Liver (tissue), 9 donors: ENCODE measurements around the gene GNAO1. TPM values are rescaled to one million over a fixed set of nuclear protein-coding genes. Genes with fewer than 3 reads are reported as not detected.
A peak's percentile ranks its signal among the peaks of the same experiment; 100 is the strongest.

Source experiments
- DNase-seq: peaks from one replicate; pipeline ENCODE4 v3.0.0-alpha.2; 2017; ENCODE audit warnings: low spot score
- H3K27ac ChIP-seq, 2 donors: one replicate each; pipeline ENCODE4 v1.7.0; 2013; ENCODE audit warnings: inconsistent platforms in 2 of 2, low read length in 2 of 2, control low read depth in 1 of 2, low read depth in 1 of 2, mild to moderate bottlenecking in 1 of 2
- H3K27me3 ChIP-seq, 4 donors: one replicate each; pipeline versions ENCODE4 v1.6.1 to v1.7.0; 2013; ENCODE audit warnings: low read length in 3 of 4, inconsistent platforms in 1 of 4, mild to moderate bottlenecking in 1 of 4, moderate library complexity in 1 of 4; ENCODE audit not compliant: control insufficient read depth in 4 of 4, insufficient read depth in 4 of 4
- H3K36me3 ChIP-seq, 4 donors: one replicate each; pipeline versions ENCODE4 v1.6.1 to v1.7.0; 2013; ENCODE audit warnings: low read length in 3 of 4, mild to moderate bottlenecking in 3 of 4, low read depth in 1 of 4, moderate library complexity in 1 of 4; ENCODE audit not compliant: control insufficient read depth in 4 of 4, insufficient read depth in 3 of 4
- H3K4me1 ChIP-seq, 4 donors: one replicate each; pipeline versions ENCODE4 v1.6.1 to v1.7.0; 2013; ENCODE audit warnings: low read length in 3 of 4, mild to moderate bottlenecking in 3 of 4, moderate library complexity in 1 of 4; ENCODE audit not compliant: control insufficient read depth in 4 of 4, insufficient read depth in 4 of 4
- H3K4me3 ChIP-seq, 3 donors: one replicate each; pipeline versions ENCODE4 v1.6.1 to v1.7.0; 2013; ENCODE audit warnings: low read length in 3 of 3, control low read depth in 1 of 3, low read depth in 1 of 3, mild to moderate bottlenecking in 1 of 3
- H3K9ac ChIP-seq, 2 donors: one replicate each; pipeline ENCODE4 v1.7.0; 2013; ENCODE audit warnings: low read length in 2 of 2, mild to moderate bottlenecking in 2 of 2, moderate library complexity in 2 of 2, control low read depth in 1 of 2, low read depth in 1 of 2
- H3K9me3 ChIP-seq, 4 donors: one replicate each; pipeline versions ENCODE4 v1.6.1 to v1.7.0; 2013; ENCODE audit warnings: low read length in 3 of 4; ENCODE audit not compliant: control insufficient read depth in 4 of 4
- ATF3 ChIP-seq: IDR thresholded peaks from 2 replicates; pipeline ENCODE4 v1.6.1; 2016; ENCODE audit warnings: antibody characterized with exemption
- EGR1 ChIP-seq, 2 donors: IDR thresholded peaks; 2 replicates each; pipeline ENCODE4 v1.6.1; 2016 to 2018; ENCODE audit warnings: antibody characterized with exemption in 2 of 2, low read depth in 2 of 2
- FOXA1 ChIP-seq: IDR thresholded peaks from 2 replicates; pipeline ENCODE4 v1.6.1; 2016; ENCODE audit warnings: antibody characterized with exemption
- FOXA2 ChIP-seq: IDR thresholded peaks from 2 replicates; pipeline ENCODE4 v1.6.1; 2016; ENCODE audit warnings: antibody characterized with exemption
- GABPA ChIP-seq, 2 donors: IDR thresholded peaks in 1 of 2; conservative IDR thresholded peaks in 1 of 2; 2 replicates each; pipeline ENCODE4 v1.6.1; 2016; ENCODE audit warnings: antibody characterized with exemption in 2 of 2, mild to moderate bottlenecking in 1 of 2, moderate library complexity in 1 of 2
- HNF4A ChIP-seq, 2 donors: conservative IDR thresholded peaks; 2 replicates each; pipeline ENCODE4 v1.6.1; 2016; ENCODE audit warnings: antibody characterized with exemption in 2 of 2, mild to moderate bottlenecking in 2 of 2
- HNF4G ChIP-seq: IDR thresholded peaks from 2 replicates; pipeline ENCODE4 v1.6.1; 2016; ENCODE audit warnings: antibody characterized with exemption
- JUND ChIP-seq, 2 donors: IDR thresholded peaks; 2 replicates each; pipeline ENCODE4 v1.6.1; 2016; ENCODE audit warnings: antibody characterized with exemption in 2 of 2
- NR2F2 ChIP-seq: IDR thresholded peaks from 2 replicates; pipeline ENCODE4 v1.6.1; 2016; ENCODE audit warnings: antibody characterized with exemption
- RAD21 ChIP-seq, 2 donors: IDR thresholded peaks; 2 replicates each; pipeline ENCODE4 v1.6.1; 2016; ENCODE audit warnings: antibody characterized with exemption in 2 of 2, mild to moderate bottlenecking in 2 of 2
- RXRA ChIP-seq, 2 donors: IDR thresholded peaks; 2 replicates each; pipeline ENCODE4 v1.6.1; 2017 to 2018; ENCODE audit warnings: antibody characterized with exemption in 2 of 2, mild to moderate bottlenecking in 1 of 2
- SP1 ChIP-seq: IDR thresholded peaks from 2 replicates; pipeline ENCODE4 v1.6.1; 2018; ENCODE audit warnings: antibody characterized with exemption, mild to moderate bottlenecking
- TAF1 ChIP-seq: conservative IDR thresholded peaks from 2 replicates; pipeline ENCODE4 v1.6.1; 2016; ENCODE audit warnings: antibody characterized with exemption, mild to moderate bottlenecking
- YY1 ChIP-seq: IDR thresholded peaks from 2 replicates; pipeline ENCODE4 v1.6.1; 2016; ENCODE audit warnings: antibody characterized with exemption, mild to moderate bottlenecking
- ZBTB33 ChIP-seq: IDR thresholded peaks from 2 replicates; pipeline ENCODE4 v1.6.1; 2016; ENCODE audit warnings: antibody characterized with exemption
- WGBS: extraction: QIAGEN DNeasy Blood & Tissue Kit; methylation state at CpG from one replicate; pipeline ENCODE4 v1.1.7; 2013; 5-methylcytosine and 5-hydroxymethylcytosine counted together
- polyA plus RNA-seq, 2 donors: library from polyadenylated mRNA; stranded (reverse) in 1 of 2; unstranded in 1 of 2; fragments of 200-250 nt in 1 of 2; fragments of >200 nt in 1 of 2; fragmentation: Nextera tagmentation in 1 of 2; extraction: Ambion mirVana in 1 of 2; gene quantifications; one replicate each; pipeline versions ENCODE4 v1.2.1 to v1.2.3, GENCODE V29; 2013 to 2015
- total RNA-seq, 2 donors: library from RNA; depleted of rRNA; stranded (reverse); fragments of >200 nt; gene quantifications; one replicate each; pipeline ENCODE4 v1.2.3, GENCODE V29; 2014
- TF ChIP-seq, protein P1 (sequence below): IDR thresholded peaks from 2 replicates; pipeline ENCODE4 v1.6.1; 2016; ENCODE audit warnings: antibody characterized with exemption, mild to moderate bottlenecking
- TF ChIP-seq, protein P2 (sequence below): fragments of 150-350 bp; IDR thresholded peaks from 2 replicates; pipeline ENCODE4 v1.5.1; 2017; ENCODE audit warnings: improper control_type of control experiment, low read depth, low read length; ENCODE audit not compliant: missing input control
- TF ChIP-seq, protein P3 (sequence below): IDR thresholded peaks from 2 replicates; pipeline ENCODE4 v1.6.1; 2016; ENCODE audit warnings: antibody characterized with exemption
- donor health status: healthy.
- donor health status: healthy.
- donor health status: healthy.
- donor health status: healthy.
- donor health status: healthy.

The GNAO1 gene
- total and polyA plus RNA-seq, 4 donors: 0.61 to 15.1 (median 7.0) TPM

DNA sequence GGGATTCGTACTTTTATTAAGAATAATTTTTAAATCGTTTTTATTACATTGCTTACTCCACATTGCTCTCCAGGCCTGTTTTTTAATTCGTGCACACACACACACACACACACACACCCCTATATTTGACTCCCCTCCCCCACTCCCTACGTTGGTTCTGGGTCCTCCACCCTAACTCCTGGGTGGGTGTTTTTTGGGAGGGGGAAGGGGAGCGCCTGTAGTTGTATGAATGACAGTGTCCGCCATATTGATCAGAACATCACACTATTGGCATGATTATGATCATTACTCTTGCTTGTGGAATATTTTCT is 1.3 kb downstream of the GNAO1 start:
- 35% methylated on average over 6 of the region's 6 CpGs for WGBS
- no peak overlapping the region for H3K27ac ChIP-seq
- peak overlapping the region in 1 of 3 donors; percentile 91 for H3K4me3 ChIP-seq
- H3K27me3 ChIP-seq: no peaks in the 10 kb centered on the region
- no peaks in the 10 kb centered on the region for H3K36me3 ChIP-seq
- no peak for TF ChIP-seq GABPA (IDR thresholded peaks at IDR 0.05 in 1 of 2, conservative IDR thresholded peaks at IDR 0.05 in 1 of 2)
- TF ChIP-seq, protein P1, sequence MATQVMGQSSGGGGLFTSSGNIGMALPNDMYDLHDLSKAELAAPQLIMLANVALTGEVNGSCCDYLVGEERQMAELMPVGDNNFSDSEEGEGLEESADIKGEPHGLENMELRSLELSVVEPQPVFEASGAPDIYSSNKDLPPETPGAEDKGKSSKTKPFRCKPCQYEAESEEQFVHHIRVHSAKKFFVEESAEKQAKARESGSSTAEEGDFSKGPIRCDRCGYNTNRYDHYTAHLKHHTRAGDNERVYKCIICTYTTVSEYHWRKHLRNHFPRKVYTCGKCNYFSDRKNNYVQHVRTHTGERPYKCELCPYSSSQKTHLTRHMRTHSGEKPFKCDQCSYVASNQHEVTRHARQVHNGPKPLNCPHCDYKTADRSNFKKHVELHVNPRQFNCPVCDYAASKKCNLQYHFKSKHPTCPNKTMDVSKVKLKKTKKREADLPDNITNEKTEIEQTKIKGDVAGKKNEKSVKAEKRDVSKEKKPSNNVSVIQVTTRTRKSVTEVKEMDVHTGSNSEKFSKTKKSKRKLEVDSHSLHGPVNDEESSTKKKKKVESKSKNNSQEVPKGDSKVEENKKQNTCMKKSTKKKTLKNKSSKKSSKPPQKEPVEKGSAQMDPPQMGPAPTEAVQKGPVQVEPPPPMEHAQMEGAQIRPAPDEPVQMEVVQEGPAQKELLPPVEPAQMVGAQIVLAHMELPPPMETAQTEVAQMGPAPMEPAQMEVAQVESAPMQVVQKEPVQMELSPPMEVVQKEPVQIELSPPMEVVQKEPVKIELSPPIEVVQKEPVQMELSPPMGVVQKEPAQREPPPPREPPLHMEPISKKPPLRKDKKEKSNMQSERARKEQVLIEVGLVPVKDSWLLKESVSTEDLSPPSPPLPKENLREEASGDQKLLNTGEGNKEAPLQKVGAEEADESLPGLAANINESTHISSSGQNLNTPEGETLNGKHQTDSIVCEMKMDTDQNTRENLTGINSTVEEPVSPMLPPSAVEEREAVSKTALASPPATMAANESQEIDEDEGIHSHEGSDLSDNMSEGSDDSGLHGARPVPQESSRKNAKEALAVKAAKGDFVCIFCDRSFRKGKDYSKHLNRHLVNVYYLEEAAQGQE: no peak
- no peak for TF ChIP-seq RXRA (IDR thresholded peaks at IDR 0.05)
- no peak for TF ChIP-seq ZBTB33
- TF ChIP-seq, protein P2, sequence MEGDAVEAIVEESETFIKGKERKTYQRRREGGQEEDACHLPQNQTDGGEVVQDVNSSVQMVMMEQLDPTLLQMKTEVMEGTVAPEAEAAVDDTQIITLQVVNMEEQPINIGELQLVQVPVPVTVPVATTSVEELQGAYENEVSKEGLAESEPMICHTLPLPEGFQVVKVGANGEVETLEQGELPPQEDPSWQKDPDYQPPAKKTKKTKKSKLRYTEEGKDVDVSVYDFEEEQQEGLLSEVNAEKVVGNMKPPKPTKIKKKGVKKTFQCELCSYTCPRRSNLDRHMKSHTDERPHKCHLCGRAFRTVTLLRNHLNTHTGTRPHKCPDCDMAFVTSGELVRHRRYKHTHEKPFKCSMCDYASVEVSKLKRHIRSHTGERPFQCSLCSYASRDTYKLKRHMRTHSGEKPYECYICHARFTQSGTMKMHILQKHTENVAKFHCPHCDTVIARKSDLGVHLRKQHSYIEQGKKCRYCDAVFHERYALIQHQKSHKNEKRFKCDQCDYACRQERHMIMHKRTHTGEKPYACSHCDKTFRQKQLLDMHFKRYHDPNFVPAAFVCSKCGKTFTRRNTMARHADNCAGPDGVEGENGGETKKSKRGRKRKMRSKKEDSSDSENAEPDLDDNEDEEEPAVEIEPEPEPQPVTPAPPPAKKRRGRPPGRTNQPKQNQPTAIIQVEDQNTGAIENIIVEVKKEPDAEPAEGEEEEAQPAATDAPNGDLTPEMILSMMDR: no peak
- TF ChIP-seq EGR1 (IDR thresholded peaks at IDR 0.05; ENCODE audit: low read depth in 2 of 2): no peak
- TF ChIP-seq HNF4G: no peak
- no peak for TF ChIP-seq FOXA1
- TF ChIP-seq, protein P3, sequence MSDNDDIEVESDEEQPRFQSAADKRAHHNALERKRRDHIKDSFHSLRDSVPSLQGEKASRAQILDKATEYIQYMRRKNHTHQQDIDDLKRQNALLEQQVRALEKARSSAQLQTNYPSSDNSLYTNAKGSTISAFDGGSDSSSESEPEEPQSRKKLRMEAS: no peak
- TF ChIP-seq RAD21 (IDR thresholded peaks at IDR 0.05): no peak
- no peak for TF ChIP-seq YY1
- TF ChIP-seq NR2F2: no peak
- no peak for TF ChIP-seq SP1
- no peak for TF ChIP-seq TAF1
- TF ChIP-seq ATF3: no peak
- TF ChIP-seq HNF4A (conservative IDR thresholded peaks at IDR 0.05): no peak
- TF ChIP-seq JUND (IDR thresholded peaks at IDR 0.05): no peak
- TF ChIP-seq FOXA2: no peak
- no peak for DNase-seq
- H3K9ac ChIP-seq: no peak overlapping the region
- peaks cover 4 to 65% (median 46%) of the 10 kb centered on the region in 4 donors for H3K4me1 ChIP-seq
- H3K9me3 ChIP-seq: no peaks in the 10 kb centered on the region
